Astrocyte (in vitro differentiated cells and primary cell): ENCODE measurements around the gene PLA2G6.

Source experiments
- EZH2 ChIP-seq: IDR thresholded peaks from 2 replicates; pipeline ENCODE4 v1.6.1; 2012; ENCODE audit warnings: mild to moderate bottlenecking, low read length, inconsistent platforms; ENCODE audit not compliant: insufficient read depth
- TF ChIP-seq, protein P1 (sequence below): IDR thresholded peaks from 2 replicates; pipeline ENCODE4 v1.5.1; 2011; ENCODE audit warnings: low read depth, mild to moderate bottlenecking, inconsistent platforms, low read length, moderate library complexity; ENCODE audit not compliant: insufficient read depth

DNA sequence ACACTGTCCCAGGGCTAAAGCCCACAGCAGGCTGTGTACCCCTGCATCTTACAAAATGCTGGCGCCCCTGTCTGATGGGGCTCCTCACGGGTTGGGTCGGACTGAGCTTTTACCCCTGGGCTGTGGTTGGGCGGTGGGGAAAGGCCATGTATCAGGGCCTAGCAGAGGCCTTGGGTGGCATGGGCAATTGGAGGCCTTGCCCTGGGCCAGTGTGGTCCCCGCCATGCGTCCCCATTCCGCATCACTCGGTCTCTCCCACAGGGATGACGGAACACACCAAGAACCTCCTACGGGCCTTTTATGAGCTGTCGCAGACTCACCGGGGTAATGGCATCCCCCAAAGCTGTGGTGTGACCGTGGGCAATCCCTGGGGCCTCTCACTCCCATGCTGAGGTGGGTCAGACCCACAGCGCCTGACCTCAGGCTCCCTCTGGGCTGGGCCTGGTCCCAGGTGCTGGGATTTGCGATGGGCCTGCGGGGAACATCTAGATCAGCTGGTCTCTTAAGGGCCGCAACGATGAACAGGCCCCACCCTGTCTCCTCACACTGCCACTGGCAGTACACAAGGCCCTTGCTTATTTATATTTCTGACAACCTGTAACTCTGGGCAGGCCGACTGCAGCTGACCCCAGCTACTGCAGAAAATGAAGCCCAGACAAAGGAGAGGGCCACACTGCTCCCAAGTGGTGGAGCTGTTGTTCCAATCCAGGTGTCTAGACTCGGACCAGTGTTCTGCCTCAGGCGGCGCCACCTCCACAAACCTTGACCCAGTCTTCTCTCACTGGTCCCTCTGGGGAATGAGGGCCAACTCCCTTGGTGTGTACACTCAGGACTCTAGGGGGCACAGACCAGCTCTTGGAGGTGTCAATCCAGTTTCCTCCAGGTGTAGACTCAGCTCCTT lies 110.0 kb downstream of the PLA2G6 start:
- TF ChIP-seq EZH2: no peak
- TF ChIP-seq, protein P1, sequence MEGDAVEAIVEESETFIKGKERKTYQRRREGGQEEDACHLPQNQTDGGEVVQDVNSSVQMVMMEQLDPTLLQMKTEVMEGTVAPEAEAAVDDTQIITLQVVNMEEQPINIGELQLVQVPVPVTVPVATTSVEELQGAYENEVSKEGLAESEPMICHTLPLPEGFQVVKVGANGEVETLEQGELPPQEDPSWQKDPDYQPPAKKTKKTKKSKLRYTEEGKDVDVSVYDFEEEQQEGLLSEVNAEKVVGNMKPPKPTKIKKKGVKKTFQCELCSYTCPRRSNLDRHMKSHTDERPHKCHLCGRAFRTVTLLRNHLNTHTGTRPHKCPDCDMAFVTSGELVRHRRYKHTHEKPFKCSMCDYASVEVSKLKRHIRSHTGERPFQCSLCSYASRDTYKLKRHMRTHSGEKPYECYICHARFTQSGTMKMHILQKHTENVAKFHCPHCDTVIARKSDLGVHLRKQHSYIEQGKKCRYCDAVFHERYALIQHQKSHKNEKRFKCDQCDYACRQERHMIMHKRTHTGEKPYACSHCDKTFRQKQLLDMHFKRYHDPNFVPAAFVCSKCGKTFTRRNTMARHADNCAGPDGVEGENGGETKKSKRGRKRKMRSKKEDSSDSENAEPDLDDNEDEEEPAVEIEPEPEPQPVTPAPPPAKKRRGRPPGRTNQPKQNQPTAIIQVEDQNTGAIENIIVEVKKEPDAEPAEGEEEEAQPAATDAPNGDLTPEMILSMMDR: no peak
